OCI-LY7 (cell line): ENCODE results near the gene PPM1H. TPM values are rescaled to one million over a fixed set of nuclear protein-coding genes. Genes with fewer than 3 reads are reported as not detected.

Experiments
- BruUV-seq: library from RNA; stranded (reverse); fragments of 400-500 nt; replicated peaks from 2 replicates; lab custom pipeline; 2021; lab: Mats Ljungman, UMichigan
- CTCF ChIA-PET: fragments of 300-600 bp; sonication (Branson Sonifier 250); formaldehyde crosslinking; loops from one replicate; lab custom pipeline; 2022; ENCODE audit warnings: antibody characterized with exemption; ENCODE audit not compliant: unreplicated experiment; lab: Charles Lee
- POLR2A ChIA-PET: fragments of 300-600 bp; sonication (Branson Sonifier 250); formaldehyde crosslinking; loops from one replicate; lab custom pipeline; 2022; ENCODE audit warnings: antibody characterized with exemption; lab: Charles Lee
- DNase-seq: peaks from one replicate; pipeline ENCODE4 v3.0.0-alpha.2; 2015; ENCODE audit warnings: low spot score
- H2AFZ ChIP-seq: fragments of 200-600 bp; sonication (generic), shearing (Covaris generic); 2 replicates; pipeline ENCODE4 v1.6.1; 2014; ENCODE audit warnings: mild to moderate bottlenecking, antibody characterized with exemption, low read length, moderate library complexity
- H3K27ac ChIP-seq: fragments of 200-600 bp; sonication (generic); 2 replicates; pipeline ENCODE4 v1.5.1; 2014; ENCODE audit warnings: mixed run types, low read depth, mild to moderate bottlenecking, moderate library complexity, low read length, inconsistent platforms; ENCODE audit not compliant: poor library complexity, severe bottlenecking
- H3K36me3 ChIP-seq: fragments of 200-600 bp; sonication (generic); 2 replicates; pipeline ENCODE4 v1.6.1; 2014; ENCODE audit warnings: mild to moderate bottlenecking, antibody characterized with exemption, low read length, moderate library complexity, mixed read lengths; ENCODE audit not compliant: insufficient read depth
- H3K4me1 ChIP-seq: fragments of 200-600 bp; sonication (generic); 2 replicates; pipeline ENCODE4 v1.5.1; 2014; ENCODE audit warnings: mild to moderate bottlenecking, low read length; ENCODE audit not compliant: insufficient read depth, poor library complexity, severe bottlenecking
- H3K4me2 ChIP-seq: fragments of 200-600 bp; sonication (generic); 2 replicates; pipeline ENCODE4 v1.6.1; 2014; ENCODE audit warnings: mild to moderate bottlenecking, low read length
- H3K4me3 ChIP-seq: fragments of 200-600 bp; sonication (generic); 2 replicates; pipeline ENCODE4 v1.5.1; 2014; ENCODE audit warnings: mild to moderate bottlenecking, low read depth, low read length; ENCODE audit not compliant: poor library complexity, severe bottlenecking
- H3K79me2 ChIP-seq: fragments of 200-600 bp; sonication (generic); 2 replicates; pipeline ENCODE4 v1.6.1; 2016; ENCODE audit warnings: low read depth, mild to moderate bottlenecking, low read length, moderate library complexity, mixed read lengths; ENCODE audit not compliant: insufficient read depth
- H3K9me2 ChIP-seq: fragments of 200-600 bp; sonication (generic); 2 replicates; pipeline ENCODE4 v1.6.1; 2016; ENCODE audit warnings: mild to moderate bottlenecking, low read length, mixed read lengths; ENCODE audit not compliant: insufficient read depth
- H3K9me3 ChIP-seq: fragments of 200-600 bp; sonication (generic); 2 replicates; pipeline ENCODE4 v1.6.1; 2014; ENCODE audit warnings: mild to moderate bottlenecking, mixed run types, low read length, mixed read lengths
- H4K20me1 ChIP-seq: fragments of 200-600 bp; sonication (generic); 2 replicates; pipeline ENCODE4 v1.6.1; 2014; ENCODE audit warnings: mild to moderate bottlenecking, antibody characterized with exemption, low read length, moderate library complexity, mixed read lengths; ENCODE audit not compliant: insufficient read depth
- CTCF ChIP-seq: fragments of 200-600 bp; sonication (generic); conservative IDR thresholded peaks from 2 replicates; pipeline ENCODE4 v1.5.1; 2014; ENCODE audit warnings: mild to moderate bottlenecking, antibody characterized with exemption, low read length, moderate library complexity, mixed read lengths
- EZH2phosphoT487 ChIP-seq: fragments of 200-600 bp; sonication (generic); IDR thresholded peaks from 2 replicates; pipeline ENCODE4 v1.6.1; 2018; ENCODE audit warnings: low read depth, borderline replicate concordance, mild to moderate bottlenecking, mixed run types, antibody characterized with exemption, low read length, moderate library complexity, mixed read lengths
- intact Hi-C: fragments of 100-400 bp; cut with micrococcal nuclease; formaldehyde crosslinking; loops from one replicate; pipeline ENCODE4 v1.10.0; 2022; ENCODE audit not compliant: unreplicated experiment
- total RNA-seq, 2 experiments: library from RNA; depleted of rRNA in 1 of 2; stranded (reverse); fragments of >200 nt in 1 of 2; shearing (Covaris generic) in 1 of 2; gene quantifications; 2 replicates each; pipeline ENCODE4 v1.2.3, GENCODE V29; 2014 to 2022

Gene PPM1H
- total RNA-seq, 2 experiments from 2014 or later: 2.0 to 3.4 TPM

- H3K79me2 ChIP-seq: no peaks in the 10 kb centered on the region
- H2AFZ ChIP-seq: no peak overlapping the region
- TF ChIP-seq CTCF (no peak), EZH2phosphoT487 (no peak)
- H4K20me1 ChIP-seq: no peaks in the 10 kb centered on the region
- BruUV-seq: no TSS peak
- H3K4me2 ChIP-seq: no peak overlapping the region
- intact Hi-C loops: no loop called here
- ChIA-PET POLR2A (interaction anchor here (0.9 to 1.1 kb wide), 2 partner anchors 7 to 13 kb away, joined by 3 to 4 read pairs; no protein-coding TSS in a partner anchor), CTCF (no interaction called here)
- H3K27ac ChIP-seq: no peak overlapping the region
- no peak overlapping the region for H3K4me3 ChIP-seq
- H3K4me1 ChIP-seq: no peaks in the 10 kb centered on the region
- H3K9me2 ChIP-seq: no peaks in the 10 kb centered on the region
- H3K36me3 ChIP-seq: no peaks in the 10 kb centered on the region
- DNase-seq: no peak
- no peaks in the 10 kb centered on the region for H3K9me3 ChIP-seq
These were observed 299.3 kb downstream of the PPM1H start for GRCh38 chr12:62635649-62636048.

GRCh38 chr12:62632411-62632918 is 302.5 kb downstream of the PPM1H start:
- no peak for DNase-seq
- Histone ChIP-seq H3K4me2 (no peak overlapping the region; the same call in 1 of the 2 replicates), H4K20me1 (no peaks in the 10 kb centered on the region), H3K9me2 (no peaks in the 10 kb centered on the region), H3K79me2 (no peaks in the 10 kb centered on the region), H2AFZ (no peak overlapping the region), H3K9me3 (no peaks in the 10 kb centered on the region), H3K27ac (no peak overlapping the region), H3K4me3 (no peak overlapping the region), H3K36me3 (no peaks in the 10 kb centered on the region), H3K4me1 (no peaks in the 10 kb centered on the region)
- BruUV-seq: no TSS peak
- ChIA-PET POLR2A (no interaction called here), CTCF (no interaction called here)
- intact Hi-C loops: no loop called here
- TF ChIP-seq CTCF (no peak), EZH2phosphoT487 (no peak)
